Brain microvascular endothelial cell (primary cell): ENCODE data around the gene MTFR1L.

ENCODE experiments used
- DNase-seq: peaks from one replicate; pipeline ENCODE4 v3.0.0-alpha.2; 2020
- H3K27ac ChIP-seq: fragments of 250-450 bp; sonication (Bioruptor Pico); 2 replicates; pipeline ENCODE4 v1.5.1; 2020; ENCODE audit warnings: mild to moderate bottlenecking, moderate library complexity
- H3K27me3 ChIP-seq: fragments of 250-450 bp; sonication (Bioruptor Pico); replicated peaks from 2 replicates; pipeline ENCODE4 v1.5.1; 2020; ENCODE audit warnings: mild to moderate bottlenecking
- H3K36me3 ChIP-seq: fragments of 250-450 bp; sonication (Bioruptor Pico); replicated peaks from 2 replicates; pipeline ENCODE4 v1.5.1; 2020; ENCODE audit warnings: mild to moderate bottlenecking
- H3K4me3 ChIP-seq: 2 replicates; pipeline ENCODE4 v1.5.1; 2011; ENCODE audit warnings: low read depth, mild to moderate bottlenecking, control low read depth, low read length, moderate library complexity
- in situ Hi-C: cut with HindIII; loops from 2 replicates; pipeline ENCODE4 v1.10.0; 2017; ENCODE audit warnings: low sequenced_read_pairs, low pct_ligation_motif_present
- TF ChIP-seq, protein P1 (sequence below): IDR thresholded peaks from 2 replicates; pipeline ENCODE4 v1.5.1; 2011; ENCODE audit warnings: low read depth, mild to moderate bottlenecking, moderate library complexity, low read length, control low read depth, inconsistent platforms; ENCODE audit errors: missing control alignments

Gene MTFR1L

GRCh38 chr1:25856856-25857255 is 37.1 kb downstream of the MTFR1L start:
- Histone ChIP-seq H3K27me3 (no peaks in the 10 kb centered on the region), H3K27ac (no peak overlapping the region), H3K36me3 (no peaks in the 10 kb centered on the region), H3K4me3 (no peak overlapping the region)
- no peak for DNase-seq
- in situ Hi-C loops = no loop called here
- TF ChIP-seq, protein P1, sequence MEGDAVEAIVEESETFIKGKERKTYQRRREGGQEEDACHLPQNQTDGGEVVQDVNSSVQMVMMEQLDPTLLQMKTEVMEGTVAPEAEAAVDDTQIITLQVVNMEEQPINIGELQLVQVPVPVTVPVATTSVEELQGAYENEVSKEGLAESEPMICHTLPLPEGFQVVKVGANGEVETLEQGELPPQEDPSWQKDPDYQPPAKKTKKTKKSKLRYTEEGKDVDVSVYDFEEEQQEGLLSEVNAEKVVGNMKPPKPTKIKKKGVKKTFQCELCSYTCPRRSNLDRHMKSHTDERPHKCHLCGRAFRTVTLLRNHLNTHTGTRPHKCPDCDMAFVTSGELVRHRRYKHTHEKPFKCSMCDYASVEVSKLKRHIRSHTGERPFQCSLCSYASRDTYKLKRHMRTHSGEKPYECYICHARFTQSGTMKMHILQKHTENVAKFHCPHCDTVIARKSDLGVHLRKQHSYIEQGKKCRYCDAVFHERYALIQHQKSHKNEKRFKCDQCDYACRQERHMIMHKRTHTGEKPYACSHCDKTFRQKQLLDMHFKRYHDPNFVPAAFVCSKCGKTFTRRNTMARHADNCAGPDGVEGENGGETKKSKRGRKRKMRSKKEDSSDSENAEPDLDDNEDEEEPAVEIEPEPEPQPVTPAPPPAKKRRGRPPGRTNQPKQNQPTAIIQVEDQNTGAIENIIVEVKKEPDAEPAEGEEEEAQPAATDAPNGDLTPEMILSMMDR = no peak

- H3K27me3 ChIP-seq = no peaks in the 10 kb centered on the region
- no peak for DNase-seq
- no peak overlapping the region for H3K27ac ChIP-seq
- TF ChIP-seq, protein P1 = no peak
- peak overlapping the region; percentile 80 for H3K4me3 ChIP-seq
- in situ Hi-C loops = no loop called here
- peaks cover 4% of the 10 kb centered on the region for H3K36me3 ChIP-seq
Measured at GRCh38 chr1:25858494-25858893, 38.7 kb downstream of the MTFR1L start.

DNA sequence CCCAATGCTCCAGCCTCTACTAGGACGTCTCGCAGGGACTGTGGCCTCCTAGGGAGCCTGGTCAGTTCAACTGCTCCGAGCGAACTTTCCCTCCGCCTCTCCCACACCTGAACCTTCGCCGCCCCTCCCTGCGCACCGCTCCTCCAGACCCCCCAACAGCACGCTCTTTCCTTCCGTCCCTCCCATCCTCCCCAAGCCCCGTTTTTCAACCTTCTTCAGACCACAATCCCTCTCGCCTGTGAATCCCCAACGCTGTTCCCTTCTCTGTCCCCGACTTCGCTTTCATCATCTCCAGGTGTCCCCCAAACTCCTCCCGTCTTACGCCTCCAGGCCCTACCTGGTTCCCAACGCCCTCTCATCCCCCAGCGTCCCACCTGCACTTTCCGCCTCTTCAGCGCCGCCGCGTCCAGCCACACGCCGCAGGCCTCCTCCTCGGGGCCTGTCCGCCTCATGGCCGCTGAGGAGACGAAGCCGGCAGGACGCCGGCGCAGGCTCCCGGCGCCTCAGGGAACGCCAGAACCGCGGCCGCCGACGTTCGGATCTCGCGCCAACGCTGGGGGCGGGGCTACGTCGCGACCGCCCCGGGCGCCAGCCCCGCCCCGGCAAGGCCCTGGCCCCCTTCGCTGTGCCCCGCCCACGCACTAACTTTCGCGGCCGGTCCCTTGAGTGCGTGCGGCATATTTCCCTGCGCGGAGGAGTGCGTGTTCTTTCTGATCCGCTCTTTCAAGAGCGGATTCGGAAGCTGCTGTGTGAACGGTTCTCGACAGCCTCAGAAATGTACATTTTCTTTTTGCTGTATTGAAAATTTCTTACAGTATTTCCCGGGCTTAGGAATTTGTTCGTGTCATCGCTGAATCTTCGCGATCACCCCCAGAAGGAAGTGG is 39.4 kb downstream of the MTFR1L start, which contains the start of gene AUNIP:
Gene AUNIP, minus strand, starts transcription at position 552 of the 884 bp plus-strand sequence. Its CDS starts 100 bp downstream, at position 452.
- TF ChIP-seq, protein P1 = no peak
- Histone ChIP-seq H3K4me3 (peak within 1 kb of the TSS; percentile 80), H3K36me3 (peaks cover 4% of the 10 kb centered on the region), H3K27ac (peak within 1 kb of the TSS; percentile 77), H3K27me3 (no peaks in the 10 kb centered on the region)
- in situ Hi-C loops = no loop called here
- peak; percentile 80 for DNase-seq

- H3K27me3 ChIP-seq = no peaks in the 10 kb centered on the region
- H3K36me3 ChIP-seq = peaks cover 4% of the 10 kb centered on the region
- no peak overlapping the region for H3K4me3 ChIP-seq
- in situ Hi-C loops = no loop called here
- TF ChIP-seq, protein P1 = no peak
- no peak overlapping the region for H3K27ac ChIP-seq
- DNase-seq = no peak
Measured at GRCh38 chr1:25861316-25862286, 41.8 kb downstream of the MTFR1L start.

DNA sequence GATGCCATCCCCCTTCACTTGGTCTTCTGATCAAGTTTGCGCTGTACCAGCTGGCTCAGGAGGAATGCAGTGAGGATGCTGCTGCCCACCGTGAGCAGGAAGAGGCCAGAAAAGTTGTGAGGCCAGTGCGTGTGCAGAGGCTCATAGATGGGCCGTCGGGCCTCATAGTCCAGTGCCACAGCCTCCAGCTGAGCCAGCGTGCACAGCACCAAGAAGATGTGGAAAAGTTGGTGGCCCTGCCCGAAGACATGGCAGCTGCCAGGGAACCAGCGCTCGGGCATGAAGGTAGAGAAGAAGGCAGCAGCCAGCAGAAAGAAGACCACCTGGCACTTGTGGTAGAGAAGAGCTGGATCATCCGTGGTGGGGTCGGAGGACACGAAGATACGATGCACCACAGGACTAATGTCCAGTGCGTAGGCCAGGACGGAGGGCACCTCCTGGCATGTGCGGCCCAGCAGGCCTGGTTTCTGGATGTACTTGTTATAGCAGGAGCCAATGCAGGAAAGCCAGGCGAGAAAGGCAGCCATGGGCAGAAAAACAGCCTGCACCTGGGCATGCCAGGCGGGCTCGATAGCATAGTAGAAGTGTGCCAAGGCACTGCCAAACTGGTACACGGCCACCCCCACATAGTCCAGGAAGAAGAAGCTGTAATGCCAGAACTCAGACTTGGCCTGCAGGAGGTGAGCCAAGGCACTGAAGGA is 43.2 kb downstream of the MTFR1L start:
- no peak for DNase-seq
- no peaks in the 10 kb centered on the region for H3K27me3 ChIP-seq
- H3K27ac ChIP-seq = no peak overlapping the region
- H3K4me3 ChIP-seq = no peak overlapping the region
- H3K36me3 ChIP-seq = peaks cover 4% of the 10 kb centered on the region
- in situ Hi-C loops = no loop called here
- TF ChIP-seq, protein P1 = no peak
